ENCODE data around the gene CFAP54.
"Not testable (repeated sequence)": the region's sequence is repeated elsewhere in the genome, so short reads cannot be mapped to it uniquely, and the experiment has no call there.

Gene CFAP54

DNA sequence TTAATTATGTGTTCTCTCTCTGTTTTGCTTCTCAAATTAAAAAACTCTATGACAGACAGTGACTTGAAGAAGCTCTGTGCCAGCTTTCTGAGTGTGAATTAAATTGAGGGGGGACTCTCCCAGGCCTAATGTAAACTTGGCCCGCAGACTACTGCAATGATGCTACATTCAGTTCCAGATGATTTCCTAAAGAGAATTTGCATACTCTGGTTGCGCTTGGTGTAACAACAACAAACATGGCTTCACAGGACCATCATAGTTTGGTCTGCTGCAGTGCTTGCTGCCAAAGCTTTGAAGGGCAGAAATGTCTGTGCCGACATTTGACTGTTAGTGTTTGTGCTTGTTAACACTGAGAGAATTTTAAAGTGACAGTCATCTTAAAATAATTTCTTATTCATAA is 25.0 kb downstream of the CFAP54 start:
- no peak for DNase-seq (ENCODE audit: low read depth in 2 of 2)

GRCh38 chr12:96516472-96517430 is 27.4 kb downstream of the CFAP54 start:
- peak; percentile 76 to 83 for DNase-seq (ENCODE audit: low read depth in 2 of 2)

GRCh38 chr12:96520767-96521166 is 31.4 kb downstream of the CFAP54 start:
- DNase-seq (ENCODE audit: low read depth in 2 of 2), result no peak

DNA sequence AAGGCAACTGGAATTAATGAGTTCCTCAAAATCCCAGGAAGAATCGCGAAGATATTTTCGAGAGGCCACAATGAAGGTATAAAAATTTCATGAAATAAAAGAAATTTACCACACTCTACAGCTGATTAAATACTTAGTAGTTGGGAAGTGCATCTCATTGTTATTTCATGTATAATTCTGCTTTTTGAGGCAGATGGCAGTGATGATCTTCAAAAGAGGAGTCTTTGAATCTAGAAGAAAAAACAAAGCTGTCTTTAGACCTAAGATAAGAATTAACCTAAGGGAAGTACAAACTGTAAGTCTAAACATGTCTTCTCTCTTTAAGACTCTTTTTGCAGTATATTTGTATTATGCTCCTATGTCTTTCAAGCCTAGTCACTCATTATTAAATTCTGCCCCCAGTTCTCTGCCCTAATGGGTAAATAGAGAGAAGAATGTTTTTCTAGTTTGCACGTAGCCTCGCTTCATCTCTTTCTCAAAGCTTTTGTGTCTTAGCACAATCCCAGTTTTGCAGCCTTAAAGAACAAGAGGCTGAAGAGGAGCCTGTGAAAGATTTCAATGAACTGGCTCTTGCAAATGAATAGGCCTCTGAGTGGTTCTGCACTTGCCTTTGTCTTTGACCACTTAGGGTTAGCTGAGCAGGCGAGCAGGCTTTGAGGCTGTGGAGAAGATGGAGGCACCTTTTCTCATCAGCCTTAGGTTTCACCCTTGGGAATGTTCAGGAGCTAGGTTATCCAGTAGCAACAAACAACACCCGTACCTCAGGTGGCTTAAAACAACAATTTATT is 32.7 kb downstream of the CFAP54 start:
- no peak for DNase-seq (ENCODE audit: low read depth in 2 of 2)

- no peak for DNase-seq (ENCODE audit: low read depth in 2 of 2)
Measured at GRCh38 chr12:96522690-96523089, 33.3 kb downstream of the CFAP54 start.

DNA sequence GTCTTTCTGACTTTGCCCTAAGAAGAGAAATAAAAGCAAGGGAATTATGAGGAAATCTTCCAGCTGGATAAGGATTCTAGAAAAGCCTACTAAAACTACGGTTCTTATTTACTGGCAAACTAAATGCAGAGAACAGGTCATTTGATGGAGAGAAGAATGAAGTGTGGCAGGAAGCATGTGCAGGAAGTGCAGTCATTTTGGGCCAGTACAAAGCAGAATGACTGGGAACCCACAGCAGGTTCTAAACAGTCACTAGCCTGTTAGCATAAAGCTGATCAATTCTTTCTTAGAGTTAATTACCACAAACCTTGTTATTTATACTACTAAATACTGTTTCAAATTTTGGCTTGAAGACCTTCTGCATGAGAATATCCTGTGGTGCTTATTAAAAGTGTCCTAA is 36.7 kb downstream of the CFAP54 start:
- no peak for DNase-seq (ENCODE audit: low read depth in 2 of 2)

DNA sequence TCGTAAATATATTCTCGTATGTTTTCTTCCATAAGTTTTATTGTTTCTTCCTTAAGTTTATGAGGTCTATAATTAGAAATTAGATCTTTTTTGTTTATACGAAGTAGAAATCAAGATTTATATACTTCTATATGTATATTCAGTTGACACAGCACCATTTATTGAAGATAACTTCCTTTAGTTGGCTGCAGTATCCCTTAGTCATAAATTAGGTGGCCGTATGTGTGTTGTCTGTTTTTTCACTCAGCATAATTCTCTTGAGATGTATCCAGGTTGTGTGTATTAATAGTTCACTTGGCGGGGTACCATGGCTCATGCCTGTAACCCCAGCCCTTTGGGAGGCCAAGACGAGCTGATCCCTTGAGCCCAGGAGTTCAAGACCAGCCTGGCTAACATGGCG is 40.5 kb downstream of the CFAP54 start:
- DNase-seq (ENCODE audit: low read depth in 2 of 2), result no peak

DNA sequence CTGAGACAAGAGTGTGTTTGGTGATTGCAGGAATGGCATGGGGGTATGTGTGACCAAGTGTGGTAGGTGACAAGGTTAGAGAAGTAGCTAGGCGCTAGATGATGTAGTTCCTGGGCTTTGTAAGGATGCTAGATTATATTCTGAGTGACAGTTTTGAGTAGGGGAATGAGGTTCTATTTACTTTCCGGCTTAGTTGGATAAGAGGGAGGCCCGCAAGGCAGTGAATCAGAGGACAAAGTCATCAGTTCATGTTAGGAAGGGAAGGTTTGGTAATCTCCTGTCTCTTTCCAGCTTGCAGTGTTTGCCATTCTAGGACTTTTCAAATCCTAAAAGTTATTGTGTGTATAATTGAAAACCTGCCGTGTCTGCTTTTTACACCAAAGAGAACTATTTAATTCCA is 45.0 kb downstream of the CFAP54 start:
- DNase-seq (ENCODE audit: low read depth in 2 of 2), result no peak

- DNase-seq (ENCODE audit: low read depth in 2 of 2), result no peak
Measured at GRCh38 chr12:96548384-96548783, 59.0 kb downstream of the CFAP54 start.

DNA sequence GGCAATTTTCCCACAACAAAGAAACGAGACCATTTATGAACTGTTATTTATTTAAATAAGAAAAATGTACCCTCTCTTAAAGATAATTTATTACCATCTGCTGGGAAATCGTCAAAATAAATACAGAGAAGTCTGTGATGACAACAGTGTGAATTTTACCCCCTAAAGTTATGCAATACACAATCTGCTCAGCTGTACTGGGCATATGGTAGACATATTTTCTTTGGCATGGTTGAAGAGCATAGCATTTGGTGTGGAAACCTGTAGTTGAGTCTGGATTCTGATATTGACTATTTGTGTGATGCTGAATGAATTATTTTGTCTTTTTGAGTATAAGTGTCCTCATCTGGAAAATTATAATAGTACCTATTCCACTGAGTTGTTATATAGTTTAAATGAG is 60.0 kb downstream of the CFAP54 start:
- no peak for DNase-seq (ENCODE audit: low read depth in 2 of 2)

- DNase-seq (ENCODE audit: low read depth in 2 of 2), result no peak
Measured at GRCh38 chr12:96570579-96570978, 81.2 kb downstream of the CFAP54 start.

DNA sequence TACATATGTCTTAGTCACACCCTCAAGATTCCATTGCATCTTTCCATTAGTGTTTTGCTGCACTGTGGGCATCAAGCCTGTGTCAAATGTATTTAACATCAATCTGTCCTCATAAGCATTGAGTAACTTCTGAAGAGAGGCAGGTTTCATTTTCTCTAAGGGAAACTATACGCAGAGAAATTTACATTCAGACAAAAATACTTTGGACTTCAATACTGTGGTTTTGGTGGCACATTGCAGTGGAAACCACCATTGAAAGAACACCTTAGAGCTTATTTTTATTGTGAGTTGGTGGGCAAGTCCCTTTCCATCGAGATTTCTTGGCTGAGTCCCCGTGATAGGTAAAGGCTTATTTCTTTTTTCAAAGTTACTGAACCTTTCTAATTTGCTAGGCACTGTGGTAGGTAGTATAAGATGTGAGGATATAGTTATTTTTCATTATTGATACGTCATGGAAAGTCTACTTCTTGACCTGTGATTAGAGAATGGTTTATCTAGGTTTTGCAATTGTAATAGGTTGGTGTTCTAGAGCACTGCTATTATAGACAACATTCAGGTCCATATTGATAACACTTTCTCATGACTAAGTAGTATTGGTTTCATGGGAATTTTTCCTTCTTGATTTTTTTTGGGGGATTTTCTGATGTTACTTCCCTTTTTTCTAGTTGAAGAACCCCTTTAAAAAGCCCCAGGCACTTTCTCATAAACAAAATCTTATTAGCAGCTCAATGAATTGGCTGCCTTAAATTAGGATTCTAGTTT is 81.9 kb downstream of the CFAP54 start:
- no peak for DNase-seq (ENCODE audit: low read depth in 2 of 2)

GRCh38 chr12:96578526-96579125 is 89.2 kb downstream of the CFAP54 start:
- no peak for DNase-seq (ENCODE audit: low read depth in 2 of 2)

DNA sequence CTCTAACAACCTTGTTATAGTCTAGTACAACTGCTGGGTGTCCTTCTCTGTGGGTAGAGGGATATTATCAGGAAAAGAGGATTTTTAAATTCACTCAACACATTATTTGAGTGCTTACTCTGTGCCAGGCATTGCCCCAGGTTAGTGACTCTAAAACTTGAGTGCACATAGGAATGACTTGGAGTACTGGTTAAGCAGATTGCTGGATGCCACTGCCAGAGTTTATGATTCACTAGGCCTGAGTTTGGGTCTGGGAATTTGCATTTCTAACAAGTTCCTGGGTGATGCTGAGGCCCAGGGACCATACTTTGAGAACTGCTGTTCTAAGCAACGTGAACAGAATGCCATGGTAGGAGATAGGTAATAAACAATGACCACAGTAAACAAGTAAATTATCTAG is 96.6 kb downstream of the CFAP54 start:
- DNase-seq (ENCODE audit: low read depth in 2 of 2), result no peak

DNA sequence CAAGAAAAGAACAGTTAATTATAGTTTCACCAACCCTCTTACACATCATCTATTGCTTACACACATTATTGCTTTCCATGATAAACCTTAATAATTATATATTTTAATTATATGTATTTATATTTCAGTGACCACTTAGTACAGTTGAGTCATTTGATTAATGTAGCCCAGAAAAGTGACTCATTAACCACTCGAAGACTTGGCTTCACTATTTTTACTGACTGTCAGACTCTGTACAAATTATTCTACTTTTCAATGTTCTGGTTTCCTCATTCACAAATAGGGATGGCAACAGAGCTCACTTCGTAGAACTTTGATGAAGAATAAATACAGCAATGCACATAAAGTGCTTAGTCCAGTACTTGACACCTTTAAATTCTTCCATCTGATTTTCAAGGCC is 98.3 kb downstream of the CFAP54 start:
- DNase-seq (ENCODE audit: low read depth in 2 of 2), result no peak

DNA sequence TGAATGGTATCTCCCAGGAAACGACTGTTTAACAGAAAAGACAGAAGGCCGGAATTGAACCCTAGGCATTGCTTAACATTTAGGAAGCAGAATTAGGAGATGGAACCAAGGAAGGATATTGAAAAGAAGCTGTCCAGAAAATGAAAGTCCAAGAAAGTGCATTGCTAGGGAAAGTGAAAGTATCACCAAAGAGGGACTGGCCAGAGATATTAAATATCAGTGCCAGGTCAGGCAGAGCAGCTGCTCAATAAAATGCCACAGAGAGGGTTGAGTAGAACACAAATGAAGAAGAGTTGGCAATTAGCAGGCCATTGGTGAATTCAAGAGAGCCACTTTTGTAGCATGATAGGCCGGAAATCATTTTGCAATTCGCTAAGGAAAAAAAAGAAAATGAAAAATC is 101.6 kb downstream of the CFAP54 start:
- DNase-seq (ENCODE audit: low read depth in 2 of 2), result no peak

GRCh38 chr12:96604374-96604773 is 115.0 kb downstream of the CFAP54 start:
- not testable (repeated sequence) for DNase-seq (ENCODE audit: low read depth in 2 of 2)

GRCh38 chr12:96605684-96606083 is 116.3 kb downstream of the CFAP54 start:
- no peak for DNase-seq (ENCODE audit: low read depth in 2 of 2)

- no peak for DNase-seq (ENCODE audit: low read depth in 2 of 2)
Measured at GRCh38 chr12:96606134-96606533, 116.8 kb downstream of the CFAP54 start.

DNA sequence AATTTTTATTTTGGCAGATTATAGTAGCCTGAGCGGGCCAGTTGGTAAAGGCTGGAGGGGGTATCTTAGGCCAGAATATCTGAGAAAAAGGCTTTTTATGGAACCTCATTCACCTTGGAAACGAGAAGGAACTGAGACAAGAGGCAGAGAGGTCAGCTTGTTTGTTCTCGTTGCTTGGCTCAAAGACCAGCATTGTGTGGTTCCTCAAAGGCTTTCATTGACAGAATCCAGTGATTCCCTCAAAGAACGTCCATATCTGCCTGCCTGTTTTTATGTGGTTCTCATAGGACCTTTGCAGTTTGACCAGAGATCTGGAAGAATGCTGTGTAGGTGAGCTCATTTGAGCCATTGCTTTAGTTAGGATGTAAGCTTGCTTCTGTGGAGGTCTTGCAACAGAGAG is 117.3 kb downstream of the CFAP54 start:
- no peak for DNase-seq (ENCODE audit: low read depth in 2 of 2)

GRCh38 chr12:96617178-96617577 is 127.8 kb downstream of the CFAP54 start:
- DNase-seq (ENCODE audit: low read depth in 2 of 2), result no peak

DNA sequence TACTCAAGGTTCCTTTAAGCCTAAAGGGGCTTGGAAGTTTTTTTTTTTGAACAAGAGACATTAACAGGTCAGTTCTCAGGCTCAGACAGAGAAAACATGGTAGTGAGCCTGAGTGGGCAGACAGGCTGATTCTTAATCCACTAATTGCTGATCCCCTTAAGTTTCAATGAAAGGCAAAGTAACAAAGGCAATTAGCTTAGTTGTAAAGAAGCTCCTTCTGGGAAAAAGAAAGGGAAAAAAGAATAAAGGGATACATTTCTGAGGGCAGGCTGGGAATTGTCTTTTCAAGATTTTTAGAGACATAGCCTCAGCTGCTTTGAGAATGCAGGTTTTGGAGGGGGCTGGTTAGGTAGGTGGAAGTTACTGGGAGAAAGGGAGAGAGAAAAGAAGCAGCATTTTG is 133.8 kb downstream of the CFAP54 start:
- DNase-seq (ENCODE audit: low read depth in 2 of 2), result no peak

All from stimulated activated CD4-positive, alpha-beta T cell treated with anti-CD3 and anti-CD28 coated beads, Interleukin-15, amount 100 ng/mL, for 48 hours (primary cell).